Measurements from ENCODE around the gene TLX2.
"Not testable (repeated sequence)": the region's sequence is repeated elsewhere in the genome, so short reads cannot be mapped to it uniquely, and the experiment has no call there.

The TLX2 gene

GRCh38 chr2:74514368-74515270, at the start of gene TLX2:
Gene TLX2 (plus strand): TSS chr2:74514450. CDS start chr2:74514807, 357 bp downstream.
- DNase-seq (ENCODE audit: low read depth), result no peak
- no peak within 1 kb of the TSS for H3K4me3 ChIP-seq (ENCODE audit: control insufficient read depth, low read depth, low read length)
- no peak for TF ChIP-seq CTCF (conservative IDR thresholded peaks at IDR 0.05; ENCODE audit: control insufficient read depth, insufficient read depth, low read depth, low read length)

GRCh38 chr2:74470742-74471141, 43.5 kb upstream of the TLX2 start:
- H3K4me3 ChIP-seq (ENCODE audit: control insufficient read depth, low read depth, low read length); DNase-seq (ENCODE audit: low read depth): not testable (repeated sequence)

GRCh38 chr2:74471332-74472065, 42.8 kb upstream of the TLX2 start:
- TF ChIP-seq CTCF (conservative IDR thresholded peaks at IDR 0.05; ENCODE audit: control insufficient read depth, insufficient read depth, low read depth, low read length), result no peak
- H3K4me3 ChIP-seq (ENCODE audit: control insufficient read depth, low read depth, low read length), result peak overlapping the region; percentile 71
- DNase-seq (ENCODE audit: low read depth), result no peak

GRCh38 chr2:74472086-74472944, 41.9 kb upstream of the TLX2 start, which contains the start of gene MRPL53:
Gene MRPL53 (minus strand): TSS chr2:74472680. CDS start chr2:74472660, 20 bp downstream.
- no peak for TF ChIP-seq CTCF (conservative IDR thresholded peaks at IDR 0.05; ENCODE audit: control insufficient read depth, insufficient read depth, low read depth, low read length)
- peak within 1 kb of the TSS; percentile 71 for H3K4me3 ChIP-seq (ENCODE audit: control insufficient read depth, low read depth, low read length)
- peak; percentile 93 for DNase-seq (ENCODE audit: low read depth)

- peak overlapping the region; percentile 71 for H3K4me3 ChIP-seq (ENCODE audit: control insufficient read depth, low read depth, low read length)
- TF ChIP-seq CTCF (conservative IDR thresholded peaks at IDR 0.05; ENCODE audit: control insufficient read depth, insufficient read depth, low read depth, low read length), result no peak
- DNase-seq (ENCODE audit: low read depth), result no peak
Observed at GRCh38 chr2:74472945-74473258, 41.3 kb upstream of the TLX2 start.

GRCh38 chr2:74474481-74474880, 39.8 kb upstream of the TLX2 start:
- no peak for DNase-seq (ENCODE audit: low read depth)
- H3K4me3 ChIP-seq (ENCODE audit: control insufficient read depth, low read depth, low read length), result no peak overlapping the region
- no peak for TF ChIP-seq CTCF (conservative IDR thresholded peaks at IDR 0.05; ENCODE audit: control insufficient read depth, insufficient read depth, low read depth, low read length)
